Measurements from ENCODE around the gene GASK1A. TPM values are rescaled to one million over a fixed set of nuclear protein-coding genes. Genes with fewer than 3 reads are reported as not detected.

Gene GASK1A
- polyA plus RNA-seq (2013, experiment 1 of 2) = 4.4 TPM
- 2.6 TPM for polyA plus RNA-seq (2013, experiment 2 of 2)

DNA sequence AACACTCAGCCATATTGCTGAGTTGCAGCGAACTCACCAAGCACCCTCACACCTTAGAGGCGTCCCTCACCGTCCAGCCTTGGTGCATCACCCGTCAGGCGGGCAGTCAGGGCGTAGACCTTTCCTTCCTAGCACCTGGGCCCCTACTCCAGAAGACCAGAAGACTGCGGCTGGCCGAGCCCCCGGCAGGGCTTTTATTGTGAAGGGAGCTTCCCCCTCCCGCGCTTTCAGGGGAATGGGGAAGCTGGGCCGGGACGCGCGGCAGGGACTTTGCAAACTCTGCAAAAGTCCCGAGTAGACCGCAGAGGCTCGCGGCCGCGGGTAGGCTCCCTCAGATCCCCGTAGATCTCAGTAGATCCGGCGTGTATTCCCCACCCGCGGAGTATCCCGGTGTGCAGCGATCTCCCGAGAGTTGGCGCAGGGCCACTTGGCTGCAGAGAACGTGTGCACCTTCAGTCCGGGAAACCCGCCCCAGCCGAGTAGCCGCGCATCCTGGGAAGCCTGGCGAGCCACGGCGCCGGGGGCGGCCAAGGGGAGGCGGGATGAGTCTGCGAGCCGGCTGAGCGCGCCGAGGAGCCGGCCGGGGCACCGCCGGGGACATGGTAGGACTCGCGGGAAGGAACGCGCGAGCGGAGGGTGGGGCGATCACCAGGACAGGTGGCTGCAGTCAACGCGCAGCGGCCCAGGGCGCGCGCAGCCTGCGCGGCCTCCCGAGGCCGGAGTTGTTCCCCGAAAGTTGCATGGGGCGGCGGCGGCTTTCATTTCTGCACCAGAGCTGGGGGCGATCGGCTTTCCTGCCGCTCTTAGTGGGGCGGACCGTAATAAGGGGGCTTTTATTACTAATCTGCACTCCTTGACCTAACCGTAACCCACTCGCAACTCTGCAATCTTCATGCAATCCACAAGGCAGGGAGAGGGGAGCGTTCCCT lies at the start of gene GASK1A:
TSS of gene GASK1A (plus strand) at position 268 of the 929 bp plus-strand sequence. CDS start at position 600, 332 bp downstream.
- peak within 1 kb of the TSS; percentile 76 for H3K9ac ChIP-seq (ENCODE audit: low read depth, low read length)
- H3K4me3 ChIP-seq (ENCODE audit: low read length) = peak within 1 kb of the TSS; percentile 77
- WGBS = 1% methylated on average over 80 of the region's 80 CpGs
- peaks cover 14% of the 10 kb centered on the region for H3K9me3 ChIP-seq (ENCODE audit: insufficient read depth, low read depth, low read length)
- peaks cover 43% of the 10 kb centered on the region for H3K27me3 ChIP-seq (ENCODE audit: insufficient read depth, low read length)
- H3K36me3 ChIP-seq (ENCODE audit: insufficient read depth, low read length) = no peaks in the 10 kb centered on the region
- H3K27ac ChIP-seq (ENCODE audit: low read depth, low read length) = no peak within 1 kb of the TSS
- H3K4me1 ChIP-seq (ENCODE audit: insufficient read depth, low read length) = peaks cover 31% of the 10 kb centered on the region; the same call in 1 of the 2 replicates

DNA sequence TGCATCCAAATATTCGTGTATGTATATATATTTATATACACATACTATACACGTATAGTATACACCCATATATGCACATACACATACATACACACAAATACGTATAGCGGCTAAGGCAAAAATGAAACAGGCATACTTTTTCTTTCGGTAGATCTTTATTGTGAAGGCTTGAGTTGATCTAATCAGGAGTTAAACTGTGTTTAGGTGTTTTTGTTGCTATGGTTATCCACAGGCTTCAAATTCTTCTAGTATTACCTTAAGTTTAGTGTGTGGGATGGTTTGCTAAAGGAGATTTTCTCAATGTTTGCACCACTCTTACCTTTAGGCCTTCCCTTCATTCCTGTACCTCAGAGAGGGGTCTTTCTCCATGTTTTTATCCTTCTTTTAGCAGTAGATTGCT lies 45.0 kb upstream of the GASK1A start:
- no peak overlapping the region for H3K9ac ChIP-seq (ENCODE audit: low read depth, low read length)
- H3K27me3 ChIP-seq (ENCODE audit: insufficient read depth, low read length) = no peaks in the 10 kb centered on the region
- no peak overlapping the region for H3K4me3 ChIP-seq (ENCODE audit: low read length)
- no peaks in the 10 kb centered on the region for H3K9me3 ChIP-seq (ENCODE audit: insufficient read depth, low read depth, low read length)
- no peak overlapping the region for H3K27ac ChIP-seq (ENCODE audit: low read depth, low read length)
- H3K4me1 ChIP-seq (ENCODE audit: insufficient read depth, low read length) = no peaks in the 10 kb centered on the region
- WGBS = 97% methylated on average over 4 of the region's 5 CpGs
- H3K36me3 ChIP-seq (ENCODE audit: insufficient read depth, low read length) = no peaks in the 10 kb centered on the region

DNA sequence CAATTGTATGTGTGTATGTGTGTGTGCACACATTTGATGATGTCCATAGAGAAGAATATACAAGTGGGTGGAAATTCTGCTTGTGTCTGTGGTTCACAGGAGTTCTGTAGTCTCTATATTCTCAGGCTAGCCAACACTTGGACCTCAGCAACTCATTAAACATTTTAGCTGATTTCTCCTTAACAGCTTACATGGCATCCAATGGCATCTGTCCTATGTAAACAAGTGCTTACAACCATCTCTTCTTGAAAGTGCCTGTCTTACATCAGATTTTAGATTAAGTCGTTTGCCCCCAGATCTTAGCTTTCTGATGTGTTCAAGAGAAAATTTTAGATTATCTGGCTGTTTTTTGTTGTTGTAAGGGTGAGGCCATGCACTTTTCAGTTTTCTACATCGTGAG lies 44.2 kb upstream of the GASK1A start:
- H3K9me3 ChIP-seq (ENCODE audit: insufficient read depth, low read depth, low read length) = no peaks in the 10 kb centered on the region
- no peaks in the 10 kb centered on the region for H3K36me3 ChIP-seq (ENCODE audit: insufficient read depth, low read length)
- no peaks in the 10 kb centered on the region for H3K27me3 ChIP-seq (ENCODE audit: insufficient read depth, low read length)
- no peak overlapping the region for H3K4me3 ChIP-seq (ENCODE audit: low read length)
- H3K4me1 ChIP-seq (ENCODE audit: insufficient read depth, low read length) = no peaks in the 10 kb centered on the region
- H3K27ac ChIP-seq (ENCODE audit: low read depth, low read length) = no peak overlapping the region
- 94% methylated on average over 2 of the region's 2 CpGs for WGBS
- H3K9ac ChIP-seq (ENCODE audit: low read depth, low read length) = no peak overlapping the region

DNA sequence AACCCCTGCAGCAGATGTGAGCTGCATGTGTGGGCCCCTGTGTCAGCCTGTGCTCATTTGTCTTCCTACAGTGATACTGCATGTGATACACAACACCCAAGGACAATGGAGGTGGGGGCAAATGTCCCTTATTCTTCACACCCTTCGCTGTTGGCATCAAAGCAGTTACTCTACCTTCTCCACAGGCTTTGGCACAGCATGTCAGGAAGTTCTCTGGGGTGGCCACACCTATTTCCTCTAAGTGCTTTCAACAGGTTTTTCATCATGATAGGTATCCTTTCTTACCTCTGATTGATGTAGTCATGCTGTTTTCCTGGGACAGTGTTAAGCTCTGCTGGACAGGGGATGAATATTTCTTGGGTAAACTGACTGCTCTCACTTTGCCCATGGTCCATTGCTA lies 43.6 kb upstream of the GASK1A start:
- Histone ChIP-seq H3K4me3 (ENCODE audit: low read length) (no peak overlapping the region), H3K27me3 (ENCODE audit: insufficient read depth, low read length) (no peaks in the 10 kb centered on the region), H3K9ac (ENCODE audit: low read depth, low read length) (no peak overlapping the region), H3K4me1 (ENCODE audit: insufficient read depth, low read length) (no peaks in the 10 kb centered on the region), H3K9me3 (ENCODE audit: insufficient read depth, low read depth, low read length) (no peaks in the 10 kb centered on the region), H3K36me3 (ENCODE audit: insufficient read depth, low read length) (no peaks in the 10 kb centered on the region), H3K27ac (ENCODE audit: low read depth, low read length) (no peak overlapping the region)
- WGBS = 94% methylated on average over 1 of the region's 1 CpG

DNA sequence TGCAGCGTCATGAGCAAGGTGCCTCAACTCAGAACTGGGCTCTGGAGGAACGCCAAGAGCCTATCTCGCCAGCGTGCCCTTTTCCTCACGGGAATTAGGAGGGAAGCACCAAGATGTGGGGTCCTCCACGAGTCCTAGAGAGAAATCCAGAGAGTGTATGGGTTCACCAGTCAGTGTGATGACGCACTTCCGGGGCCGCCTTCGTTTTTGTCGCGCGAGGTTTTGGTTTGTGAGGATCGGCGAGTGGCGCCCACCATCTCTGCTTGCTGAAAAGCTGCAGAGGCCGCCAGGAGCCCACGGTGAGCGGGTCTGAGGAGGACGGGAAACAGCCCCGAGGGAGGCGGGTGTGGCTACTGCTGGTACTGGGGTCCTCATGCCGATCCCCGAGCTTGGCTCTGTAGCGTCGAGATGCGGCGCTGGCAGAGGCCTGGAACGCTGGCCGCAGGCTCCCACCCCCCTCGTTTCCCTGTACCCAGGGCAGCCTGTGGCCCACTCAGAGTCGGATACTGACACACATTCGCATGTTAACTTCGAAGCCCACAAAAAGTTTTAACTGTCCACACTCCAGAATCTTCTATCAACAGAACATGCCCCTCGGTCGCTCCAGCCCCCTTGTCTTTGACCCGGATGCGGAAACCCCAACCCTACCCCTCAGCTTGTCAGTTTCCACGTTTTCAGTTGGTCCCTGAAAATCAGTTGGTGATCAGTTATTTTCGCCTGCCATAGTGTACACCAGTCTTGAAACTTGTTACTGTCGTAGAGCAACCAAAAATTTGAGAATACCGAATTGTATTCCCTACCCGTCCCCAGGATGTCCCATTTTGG lies 42.7 kb upstream of the GASK1A start:
- Histone ChIP-seq H3K9me3 (ENCODE audit: insufficient read depth, low read depth, low read length) (no peaks in the 10 kb centered on the region), H3K27ac (ENCODE audit: low read depth, low read length) (no peak overlapping the region), H3K4me1 (ENCODE audit: insufficient read depth, low read length) (no peaks in the 10 kb centered on the region), H3K27me3 (ENCODE audit: insufficient read depth, low read length) (no peaks in the 10 kb centered on the region), H3K9ac (ENCODE audit: low read depth, low read length) (no peak overlapping the region), H3K36me3 (ENCODE audit: insufficient read depth, low read length) (no peaks in the 10 kb centered on the region), H3K4me3 (ENCODE audit: low read length) (no peak overlapping the region)
- 95% methylated on average over 43 of the region's 43 CpGs for WGBS

DNA sequence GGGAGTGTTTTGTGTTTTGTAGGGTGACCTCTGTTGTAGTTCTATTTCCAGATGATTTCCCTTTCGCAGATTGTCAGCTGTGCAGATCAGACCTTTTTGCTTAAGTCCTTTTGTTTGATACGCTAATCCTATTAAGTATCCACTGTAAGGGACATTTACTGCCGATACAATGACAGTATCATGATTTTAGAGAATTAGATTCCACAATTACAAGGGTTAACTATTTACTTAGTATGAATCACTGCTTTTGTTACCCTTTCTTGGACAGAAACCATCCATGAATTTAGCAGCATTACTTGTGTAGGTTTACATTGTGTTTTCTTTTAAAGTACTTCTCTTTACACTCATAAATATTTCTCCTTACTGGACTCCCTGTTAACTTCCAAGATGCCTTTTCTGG lies 41.8 kb upstream of the GASK1A start:
- 95% methylated on average over 3 of the region's 3 CpGs for WGBS
- no peaks in the 10 kb centered on the region for H3K4me1 ChIP-seq (ENCODE audit: insufficient read depth, low read length)
- no peaks in the 10 kb centered on the region for H3K9me3 ChIP-seq (ENCODE audit: insufficient read depth, low read depth, low read length)
- H3K4me3 ChIP-seq (ENCODE audit: low read length) = no peak overlapping the region
- no peaks in the 10 kb centered on the region for H3K36me3 ChIP-seq (ENCODE audit: insufficient read depth, low read length)
- H3K27me3 ChIP-seq (ENCODE audit: insufficient read depth, low read length) = no peaks in the 10 kb centered on the region
- no peak overlapping the region for H3K27ac ChIP-seq (ENCODE audit: low read depth, low read length)
- no peak overlapping the region for H3K9ac ChIP-seq (ENCODE audit: low read depth, low read length)

DNA sequence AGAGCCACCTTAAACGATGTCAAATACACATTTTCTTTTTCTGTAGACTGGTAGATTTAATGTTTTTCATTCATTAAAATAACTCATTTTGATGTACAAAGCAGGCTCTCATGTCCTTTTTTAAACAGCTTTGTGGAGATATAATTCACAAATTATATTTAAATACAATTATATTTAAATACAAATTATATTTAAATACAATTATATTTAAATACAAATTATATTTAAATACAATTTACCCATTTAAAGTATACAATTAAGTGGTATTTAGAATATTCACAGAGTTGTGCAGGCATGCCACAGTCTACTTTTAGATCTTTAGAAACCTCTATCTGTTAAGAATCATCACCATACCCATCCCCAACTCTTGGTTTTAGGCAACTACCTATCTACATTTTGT lies 36.4 kb upstream of the GASK1A start:
- H3K4me3 ChIP-seq (ENCODE audit: low read length) = no peak overlapping the region
- no CpG with 5 or more reads among the region's 1 CpG for WGBS
- no peaks in the 10 kb centered on the region for H3K4me1 ChIP-seq (ENCODE audit: insufficient read depth, low read length)
- H3K9ac ChIP-seq (ENCODE audit: low read depth, low read length) = no peak overlapping the region
- H3K9me3 ChIP-seq (ENCODE audit: insufficient read depth, low read depth, low read length) = no peaks in the 10 kb centered on the region
- H3K27me3 ChIP-seq (ENCODE audit: insufficient read depth, low read length) = no peaks in the 10 kb centered on the region
- no peak overlapping the region for H3K27ac ChIP-seq (ENCODE audit: low read depth, low read length)
- H3K36me3 ChIP-seq (ENCODE audit: insufficient read depth, low read length) = no peaks in the 10 kb centered on the region

DNA sequence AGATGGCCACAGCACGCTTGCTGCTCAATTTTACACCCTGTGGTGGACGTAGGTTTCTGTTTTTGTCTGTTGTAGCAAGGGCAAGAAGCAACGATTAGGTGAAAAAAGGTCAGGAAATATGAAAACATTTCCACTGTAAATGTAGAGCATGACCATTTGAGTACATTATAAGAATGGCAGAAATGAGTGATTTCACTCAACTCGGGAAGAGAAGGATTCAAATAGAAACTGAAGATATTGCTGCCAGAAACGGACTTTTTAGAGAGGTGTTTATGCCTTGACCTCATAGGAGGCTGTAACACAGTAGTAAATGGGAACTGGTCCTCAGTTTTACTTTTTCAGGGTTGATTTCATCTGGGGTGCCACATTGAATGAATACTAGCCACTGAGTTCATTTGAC lies 33.1 kb upstream of the GASK1A start:
- H3K9me3 ChIP-seq (ENCODE audit: insufficient read depth, low read depth, low read length) = no peaks in the 10 kb centered on the region
- 82% methylated on average over 5 of the region's 5 CpGs for WGBS
- H3K27me3 ChIP-seq (ENCODE audit: insufficient read depth, low read length) = no peaks in the 10 kb centered on the region
- H3K9ac ChIP-seq (ENCODE audit: low read depth, low read length) = no peak overlapping the region
- no peaks in the 10 kb centered on the region for H3K36me3 ChIP-seq (ENCODE audit: insufficient read depth, low read length)
- no peaks in the 10 kb centered on the region for H3K4me1 ChIP-seq (ENCODE audit: insufficient read depth, low read length)
- H3K27ac ChIP-seq (ENCODE audit: low read depth, low read length) = no peak overlapping the region
- no peak overlapping the region for H3K4me3 ChIP-seq (ENCODE audit: low read length)

DNA sequence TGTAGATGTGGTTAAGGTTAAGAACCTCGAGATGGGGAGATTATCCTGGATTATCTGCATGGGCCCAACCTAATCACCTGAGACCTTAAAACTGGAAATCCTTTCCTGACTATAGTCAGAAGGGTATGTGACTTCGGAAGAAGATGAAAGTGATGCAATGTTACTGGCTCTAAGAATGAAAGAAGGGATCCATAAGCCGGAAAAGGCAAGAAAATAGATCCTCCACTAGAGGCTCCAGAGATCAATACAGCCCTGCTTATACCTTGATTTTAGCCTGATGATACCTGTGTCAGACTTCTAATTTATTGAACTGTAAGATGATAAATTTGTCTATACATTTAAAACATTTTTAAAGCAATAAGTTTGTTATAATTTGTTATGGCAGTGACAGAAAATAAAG lies 21.5 kb upstream of the GASK1A start:
- WGBS = 71% methylated on average over 3 of the region's 3 CpGs

DNA sequence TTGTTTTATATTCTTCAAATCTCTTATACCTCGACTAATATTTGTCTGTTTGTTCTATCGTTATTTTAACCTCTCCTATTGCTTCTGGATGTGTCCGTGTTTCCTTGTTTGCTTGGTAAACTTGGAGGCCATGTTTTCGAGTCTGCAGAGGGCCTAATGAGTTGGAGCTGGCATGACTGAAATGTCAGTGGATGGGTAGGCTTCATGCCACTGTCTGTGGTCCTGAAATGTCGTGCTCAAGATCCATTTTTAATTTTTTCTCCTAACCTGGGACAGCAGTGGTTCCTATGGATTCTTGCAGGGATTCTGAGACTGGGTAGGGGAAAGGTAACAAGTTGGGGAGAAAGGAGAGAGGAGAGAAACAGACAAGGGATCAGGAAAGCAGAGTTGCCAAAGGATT lies 18.8 kb upstream of the GASK1A start:
- 64% methylated on average over 5 of the region's 5 CpGs for WGBS
- Histone ChIP-seq H3K4me1 (ENCODE audit: insufficient read depth, low read length) (no peaks in the 10 kb centered on the region), H3K27ac (ENCODE audit: low read depth, low read length) (no peak overlapping the region)

More for the DNA sequence above, 21.5 kb upstream of the GASK1A start:
- Histone ChIP-seq H3K9me3 (ENCODE audit: insufficient read depth, low read depth, low read length) (no peaks in the 10 kb centered on the region), H3K27me3 (ENCODE audit: insufficient read depth, low read length) (no peaks in the 10 kb centered on the region), H3K4me1 (ENCODE audit: insufficient read depth, low read length) (no peaks in the 10 kb centered on the region), H3K9ac (ENCODE audit: low read depth, low read length) (no peak overlapping the region), H3K4me3 (ENCODE audit: low read length) (no peak overlapping the region), H3K27ac (ENCODE audit: low read depth, low read length) (no peak overlapping the region), H3K36me3 (ENCODE audit: insufficient read depth, low read length) (no peaks in the 10 kb centered on the region)

DNA sequence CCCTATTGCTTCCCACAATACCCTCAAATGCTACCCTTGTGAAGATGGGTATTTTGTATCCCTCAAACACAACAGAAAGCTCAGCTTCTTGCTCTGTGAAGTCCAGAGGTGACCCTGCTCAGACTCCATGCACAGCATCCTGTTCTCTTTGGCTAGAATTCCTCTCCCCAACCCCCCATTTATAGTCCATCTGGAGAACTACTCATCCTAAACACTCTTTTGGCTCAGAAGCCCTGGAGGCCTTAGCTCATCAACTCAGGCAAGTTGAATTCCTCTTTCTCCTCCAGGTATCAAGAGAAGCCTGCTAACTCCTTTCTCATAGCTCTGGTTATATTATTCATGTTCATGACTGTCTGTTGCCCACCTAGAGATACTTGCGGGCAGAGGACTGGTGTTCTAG lies 18.3 kb upstream of the GASK1A start:
- Histone ChIP-seq H3K4me3 (ENCODE audit: low read length) (no peak overlapping the region), H3K27me3 (ENCODE audit: insufficient read depth, low read length) (no peaks in the 10 kb centered on the region), H3K27ac (ENCODE audit: low read depth, low read length) (no peak overlapping the region), H3K9ac (ENCODE audit: low read depth, low read length) (no peak overlapping the region), H3K4me1 (ENCODE audit: insufficient read depth, low read length) (no peaks in the 10 kb centered on the region), H3K36me3 (ENCODE audit: insufficient read depth, low read length) (no peaks in the 10 kb centered on the region), H3K9me3 (ENCODE audit: insufficient read depth, low read depth, low read length) (no peaks in the 10 kb centered on the region)
- WGBS = 80% methylated on average over 1 of the region's 1 CpG

More for the DNA sequence above, 18.8 kb upstream of the GASK1A start:
- Histone ChIP-seq H3K36me3 (ENCODE audit: insufficient read depth, low read length) (no peaks in the 10 kb centered on the region), H3K4me3 (ENCODE audit: low read length) (no peak overlapping the region), H3K27me3 (ENCODE audit: insufficient read depth, low read length) (no peaks in the 10 kb centered on the region), H3K9me3 (ENCODE audit: insufficient read depth, low read depth, low read length) (no peaks in the 10 kb centered on the region), H3K9ac (ENCODE audit: low read depth, low read length) (no peak overlapping the region)
